Prostate gland (tissue), 2 donors: ENCODE data around the gene NEDD4L.

Source experiments
- POLR2AphosphoS5 ChIP-seq: sonication (generic); formaldehyde crosslinking; IDR thresholded peaks from one replicate; pipeline ENCODE4 v1.6.1; 2017; ENCODE audit warnings: antibody characterized with exemption
- TF ChIP-seq, protein P1 (sequence below), 4 experiments: fragments of 200-600 bp in 2 of 4; fragments of 450-650 bp in 2 of 4; sonication (generic) in 2 of 4; IDR thresholded peaks; 1 replicate in 3 of 4; 2 replicates in 1 of 4; pipeline ENCODE4 v1.5.1; 2016 to 2019; ENCODE audit warnings: antibody characterized with exemption in 4 of 4, mild to moderate bottlenecking in 2 of 4, moderate library complexity in 2 of 4

DNA sequence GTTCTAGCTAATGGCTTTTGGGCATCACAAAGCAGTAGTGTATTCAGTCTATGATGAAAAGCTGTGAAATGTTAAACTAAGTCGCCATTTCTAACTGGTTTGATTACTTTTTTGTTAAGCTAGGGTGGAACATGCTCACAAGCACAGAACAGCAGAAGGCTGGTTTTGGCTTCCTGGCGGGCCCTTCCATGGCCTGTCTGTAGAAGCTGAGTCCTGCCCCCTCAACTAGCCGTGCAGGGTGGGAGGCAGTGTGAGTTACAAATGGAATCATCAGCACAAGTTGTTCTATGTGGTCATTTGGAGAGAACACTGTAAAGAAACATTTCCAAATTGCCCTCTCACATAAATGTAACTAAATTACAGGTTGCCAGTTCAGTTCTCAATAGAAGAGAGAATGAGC, 294.1 kb downstream of the NEDD4L start:
- TF ChIP-seq POLR2AphosphoS5, result no peak
- TF ChIP-seq, protein P1, sequence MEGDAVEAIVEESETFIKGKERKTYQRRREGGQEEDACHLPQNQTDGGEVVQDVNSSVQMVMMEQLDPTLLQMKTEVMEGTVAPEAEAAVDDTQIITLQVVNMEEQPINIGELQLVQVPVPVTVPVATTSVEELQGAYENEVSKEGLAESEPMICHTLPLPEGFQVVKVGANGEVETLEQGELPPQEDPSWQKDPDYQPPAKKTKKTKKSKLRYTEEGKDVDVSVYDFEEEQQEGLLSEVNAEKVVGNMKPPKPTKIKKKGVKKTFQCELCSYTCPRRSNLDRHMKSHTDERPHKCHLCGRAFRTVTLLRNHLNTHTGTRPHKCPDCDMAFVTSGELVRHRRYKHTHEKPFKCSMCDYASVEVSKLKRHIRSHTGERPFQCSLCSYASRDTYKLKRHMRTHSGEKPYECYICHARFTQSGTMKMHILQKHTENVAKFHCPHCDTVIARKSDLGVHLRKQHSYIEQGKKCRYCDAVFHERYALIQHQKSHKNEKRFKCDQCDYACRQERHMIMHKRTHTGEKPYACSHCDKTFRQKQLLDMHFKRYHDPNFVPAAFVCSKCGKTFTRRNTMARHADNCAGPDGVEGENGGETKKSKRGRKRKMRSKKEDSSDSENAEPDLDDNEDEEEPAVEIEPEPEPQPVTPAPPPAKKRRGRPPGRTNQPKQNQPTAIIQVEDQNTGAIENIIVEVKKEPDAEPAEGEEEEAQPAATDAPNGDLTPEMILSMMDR (IDR thresholded peaks at IDR 0.05), result no peak
